ENCODE results near the gene SHC4. TPM values are rescaled to one million over a fixed set of nuclear protein-coding genes. Genes with fewer than 3 reads are reported as not detected.
A peak's percentile ranks its signal among the peaks of the same experiment; 100 is the strongest.
"Not testable (repeated sequence)": the region's sequence is repeated elsewhere in the genome, so short reads cannot be mapped to it uniquely, and the experiment has no call there.

SHC4 gene
- total RNA-seq, 2 donors from 2014 or later = 0.34 to 1.4 TPM

DNA sequence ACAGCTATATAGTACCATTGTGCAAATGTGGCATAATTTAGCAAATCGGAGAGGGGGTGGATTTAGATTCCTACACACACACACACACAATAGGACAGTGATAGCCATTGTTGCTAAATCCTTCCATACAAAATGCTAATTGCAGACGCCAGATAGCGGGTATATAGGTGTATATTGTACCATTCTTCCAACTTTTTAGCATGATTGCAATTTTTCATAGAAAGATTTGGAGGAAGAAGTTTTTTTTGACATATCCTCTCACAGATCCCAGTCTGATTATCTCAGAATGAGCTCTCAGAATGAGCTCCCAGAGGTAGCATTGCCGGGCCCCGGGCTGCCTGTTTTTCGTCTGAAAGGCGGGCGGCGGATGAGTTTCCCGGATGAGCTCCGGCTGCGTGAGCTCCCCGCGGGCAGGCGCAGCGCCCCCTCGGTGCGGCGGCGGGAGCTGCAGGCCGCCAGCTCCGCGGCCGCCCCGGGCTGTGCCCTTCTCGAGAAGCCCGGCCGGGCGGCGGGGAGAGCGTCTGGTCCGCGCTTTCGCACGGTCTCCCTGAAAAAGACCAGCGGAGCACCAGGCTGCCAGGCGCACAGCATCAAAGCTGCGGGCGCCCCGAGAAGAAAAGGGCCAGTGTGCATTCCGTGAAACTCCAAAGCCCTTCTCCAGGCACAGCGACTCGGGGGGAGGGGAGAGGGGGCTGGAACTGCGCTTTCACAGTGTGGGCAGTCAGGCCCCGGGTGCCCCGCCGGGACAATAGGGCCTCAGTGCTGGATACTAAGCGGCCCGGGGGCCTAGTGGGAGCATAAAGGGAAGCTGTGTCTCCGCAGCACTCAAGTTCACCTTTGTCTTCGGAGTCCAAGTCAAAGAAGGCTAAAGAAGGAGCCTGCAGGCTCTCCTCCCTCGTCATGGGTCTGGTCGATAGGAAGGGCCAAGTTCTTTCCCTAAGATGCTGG lies 12.0 kb upstream of the SHC4 start:
- H3K9me3 Mint-ChIP-seq = no peaks in the 10 kb centered on the region
- ATAC-seq = peak; percentile 98 to 99
- no peaks in the 10 kb centered on the region for H3K36me3 Mint-ChIP-seq
- H3K27ac Mint-ChIP-seq = no peak overlapping the region
- DNase-seq (ENCODE audit: low spot score in 2 of 2) = peak; percentile 81 to 84

GRCh38 chr15:48974882-48975281 lies 11.2 kb upstream of the SHC4 start:
- Mint-ChIP-seq H3K27ac (no peak overlapping the region), H3K9me3 (no peaks in the 10 kb centered on the region), H3K36me3 (no peaks in the 10 kb centered on the region)
- DNase-seq (ENCODE audit: low spot score in 2 of 2) (no peak), ATAC-seq (no peak)

GRCh38 chr15:48972750-48973503 lies 9.2 kb upstream of the SHC4 start:
- DNase-seq (ENCODE audit: low spot score in 2 of 2) = no peak
- H3K9me3 Mint-ChIP-seq = no peaks in the 10 kb centered on the region
- H3K27ac Mint-ChIP-seq = no peak overlapping the region
- no peaks in the 10 kb centered on the region for H3K36me3 Mint-ChIP-seq
- no peak for ATAC-seq

- H3K9me3 Mint-ChIP-seq; H3K36me3 Mint-ChIP-seq; DNase-seq (ENCODE audit: low spot score in 2 of 2); H3K27ac Mint-ChIP-seq; ATAC-seq: not testable (repeated sequence)
These were observed 7.2 kb upstream of the SHC4 start for GRCh38 chr15:48970926-48971325.

- H3K27ac Mint-ChIP-seq = no peak overlapping the region
- H3K36me3 Mint-ChIP-seq = peaks cover 6% of the 10 kb centered on the region in 2 donors
- no peaks in the 10 kb centered on the region for H3K9me3 Mint-ChIP-seq
- DNase-seq (ENCODE audit: low spot score in 2 of 2) (no peak), ATAC-seq (no peak)
These were observed 4.3 kb upstream of the SHC4 start for GRCh38 chr15:48968066-48968465.

DNA sequence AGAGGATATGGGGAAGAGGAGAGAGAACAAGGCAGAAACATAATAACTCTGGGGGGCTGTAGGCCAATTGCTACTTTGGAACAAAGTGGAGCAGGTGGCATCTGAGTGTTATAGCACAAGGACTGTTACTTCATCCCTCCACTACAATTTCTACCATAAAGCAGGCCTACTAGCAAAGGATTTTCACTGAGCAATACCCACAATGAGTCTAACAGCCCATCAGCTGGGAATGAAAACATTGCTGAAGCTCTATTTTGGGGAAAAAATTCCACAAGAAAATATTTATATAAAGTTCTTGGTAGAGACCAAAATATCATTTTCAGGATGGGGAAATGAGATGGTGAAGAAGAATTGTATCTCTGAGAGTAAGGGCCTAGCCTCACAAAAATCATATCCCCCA lies 3.6 kb upstream of the SHC4 start:
- peak overlapping the region in 1 of 2 donors; percentile 86 for H3K27ac Mint-ChIP-seq
- ATAC-seq (no peak), DNase-seq (ENCODE audit: low spot score in 2 of 2) (no peak)
- no peaks in the 10 kb centered on the region for H3K9me3 Mint-ChIP-seq
- H3K36me3 Mint-ChIP-seq = peaks cover 6% of the 10 kb centered on the region in 2 donors

DNA sequence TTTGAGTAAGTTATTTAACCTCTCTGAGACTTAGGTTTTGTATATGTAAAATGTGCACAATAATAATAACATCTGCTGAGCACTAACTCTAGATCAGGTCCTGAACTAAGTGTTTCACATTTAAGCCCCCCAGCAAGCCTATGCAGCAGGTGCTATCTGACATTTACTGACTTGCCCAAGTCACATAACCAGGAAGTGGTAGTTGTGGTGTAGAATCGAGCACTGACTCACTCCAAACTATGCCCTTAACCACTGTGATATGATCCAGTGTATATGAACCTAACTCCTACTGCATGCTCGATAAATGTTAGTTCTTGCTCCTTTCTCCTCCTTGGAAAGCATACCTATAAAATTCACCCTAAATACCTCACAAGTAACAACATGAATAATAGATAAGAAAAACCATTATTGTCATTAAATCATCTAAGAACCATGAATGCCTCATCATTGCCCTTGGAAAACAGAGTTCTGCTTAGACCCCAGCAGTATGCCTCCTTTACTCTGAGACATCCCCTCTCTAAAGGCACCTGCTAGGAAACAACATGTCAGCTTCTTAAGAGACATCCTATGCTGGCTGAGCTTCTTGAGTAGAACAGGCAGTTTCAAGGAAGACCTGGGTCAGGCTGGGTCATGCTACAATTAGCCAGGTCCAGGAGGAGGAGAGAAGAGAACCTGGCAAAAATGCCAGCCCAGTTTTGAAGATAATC lies 3.0 kb upstream of the SHC4 start:
- H3K27ac Mint-ChIP-seq = peak overlapping the region in 1 of 2 donors; percentile 86
- peaks cover 6% of the 10 kb centered on the region in 2 donors for H3K36me3 Mint-ChIP-seq
- ATAC-seq = peak; percentile 93 to 94
- DNase-seq (ENCODE audit: low spot score in 2 of 2) = peak in 1 of 2 donors; percentile 28
- no peaks in the 10 kb centered on the region for H3K9me3 Mint-ChIP-seq

DNA sequence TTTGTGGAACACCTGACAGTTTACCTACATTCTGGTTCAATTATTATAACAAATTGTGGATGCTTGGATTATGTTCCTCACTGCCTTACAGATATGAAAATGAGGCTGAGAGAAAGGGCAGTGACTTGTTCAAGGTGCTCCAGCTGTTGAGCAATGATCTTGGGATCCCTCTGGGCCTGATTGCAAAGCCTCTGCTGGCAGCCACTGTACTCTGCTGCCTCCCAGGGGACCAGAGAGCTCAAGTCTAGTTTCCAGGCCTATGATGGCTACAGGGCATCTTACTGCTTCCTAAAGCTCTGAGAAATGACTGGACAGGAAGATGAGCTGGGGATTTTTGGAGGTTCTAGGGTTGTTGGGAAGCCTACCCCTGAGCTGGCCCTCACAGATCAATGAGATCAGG lies 2.3 kb upstream of the SHC4 start:
- peaks cover 6% of the 10 kb centered on the region in 2 donors for H3K36me3 Mint-ChIP-seq
- no peaks in the 10 kb centered on the region for H3K9me3 Mint-ChIP-seq
- no peak for DNase-seq (ENCODE audit: low spot score in 2 of 2)
- ATAC-seq = peak; percentile 57 to 73
- no peak overlapping the region for H3K27ac Mint-ChIP-seq

GRCh38 chr15:48964898-48965297 lies 1.2 kb upstream of the SHC4 start:
- H3K27ac Mint-ChIP-seq = no peak overlapping the region
- no peak for ATAC-seq
- H3K9me3 Mint-ChIP-seq = no peaks in the 10 kb centered on the region
- peaks cover 6% of the 10 kb centered on the region in 2 donors for H3K36me3 Mint-ChIP-seq
- DNase-seq (ENCODE audit: low spot score in 2 of 2) = no peak

GRCh38 chr15:48962662-48963523 lies 826 bp downstream of the SHC4 start:
- ATAC-seq = peak in 1 of 2 donors; percentile 10
- DNase-seq (ENCODE audit: low spot score in 2 of 2) = no peak
- peaks cover 6% of the 10 kb centered on the region in 2 donors for H3K36me3 Mint-ChIP-seq
- no peaks in the 10 kb centered on the region for H3K9me3 Mint-ChIP-seq
- no peak overlapping the region for H3K27ac Mint-ChIP-seq

DNA sequence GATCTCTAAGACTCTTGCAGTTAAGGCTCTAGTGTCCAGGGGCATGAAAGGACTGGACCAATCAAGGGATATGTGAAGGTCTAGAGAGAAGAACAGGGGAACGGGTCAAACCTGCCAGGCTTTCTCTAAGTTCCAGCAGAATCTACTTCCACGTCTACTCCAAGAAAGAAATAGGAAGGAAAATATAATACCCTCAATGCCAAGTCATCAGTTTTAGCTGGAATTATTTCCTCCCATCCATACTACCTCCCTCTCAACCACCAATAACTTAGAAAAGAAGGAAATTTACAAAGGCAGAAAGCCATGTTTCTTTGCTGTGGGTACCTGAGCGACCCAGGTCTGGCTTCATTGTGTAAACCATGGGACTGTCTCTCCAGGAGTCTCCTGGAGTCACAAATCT lies 7.8 kb downstream of the SHC4 start:
- ATAC-seq (no peak), DNase-seq (ENCODE audit: low spot score in 2 of 2) (no peak)
- Mint-ChIP-seq H3K27ac (no peak overlapping the region), H3K9me3 (peaks cover 0 to 5% of the 10 kb centered on the region in 2 donors), H3K36me3 (no peaks in the 10 kb centered on the region)

DNA sequence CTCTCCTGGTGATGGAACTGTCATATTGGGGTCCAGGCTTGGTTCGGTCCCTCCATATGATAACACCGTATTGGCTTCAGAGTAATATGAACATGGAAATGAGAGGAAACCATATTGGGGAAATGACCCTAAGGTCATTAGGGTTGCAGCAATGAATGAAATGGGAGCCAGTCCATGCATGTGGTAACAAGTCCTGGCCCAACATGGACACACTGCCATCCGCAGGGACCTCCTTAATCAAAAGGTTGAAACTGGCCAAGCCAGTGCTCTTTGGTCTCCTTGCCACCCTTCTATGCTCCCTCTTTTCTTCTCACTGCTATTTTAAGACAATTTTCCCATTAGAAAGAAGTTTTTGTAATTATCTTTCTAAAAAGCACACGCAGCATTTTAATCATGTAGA lies 8.3 kb downstream of the SHC4 start:
- no peak for ATAC-seq
- Mint-ChIP-seq H3K27ac (no peak overlapping the region), H3K9me3 (peaks cover 0 to 5% of the 10 kb centered on the region in 2 donors), H3K36me3 (no peaks in the 10 kb centered on the region)
- DNase-seq (ENCODE audit: low spot score in 2 of 2) = no peak

GRCh38 chr15:48954538-48954937 lies 9.2 kb downstream of the SHC4 start:
- DNase-seq (ENCODE audit: low spot score in 2 of 2) = no peak
- Mint-ChIP-seq H3K36me3 (no peaks in the 10 kb centered on the region), H3K27ac (no peak overlapping the region), H3K9me3 (peaks cover 0 to 5% of the 10 kb centered on the region in 2 donors)
- no peak for ATAC-seq

- no peak for DNase-seq (ENCODE audit: low spot score in 2 of 2)
- Mint-ChIP-seq H3K27ac (peak overlapping the region in 1 of 2 donors; percentile 29), H3K9me3 (no peaks in the 10 kb centered on the region), H3K36me3 (no peaks in the 10 kb centered on the region)
- ATAC-seq = no peak
These were observed 16.9 kb downstream of the SHC4 start for GRCh38 chr15:48946840-48947187.

GRCh38 chr15:48946074-48946839 lies 17.5 kb downstream of the SHC4 start:
- H3K9me3 Mint-ChIP-seq = peaks cover 0 to 1% of the 10 kb centered on the region in 2 donors
- DNase-seq (ENCODE audit: low spot score in 2 of 2) (no peak), ATAC-seq (peak; percentile 83 to 90)
- H3K27ac Mint-ChIP-seq = peak overlapping the region in 1 of 2 donors; percentile 29
- H3K36me3 Mint-ChIP-seq = no peaks in the 10 kb centered on the region
